ENCODE results near the gene ATP2A2.
"Not testable (repeated sequence)": the region's sequence is repeated elsewhere in the genome, so short reads cannot be mapped to it uniquely, and the experiment has no call there.

Gene ATP2A2

DNA sequence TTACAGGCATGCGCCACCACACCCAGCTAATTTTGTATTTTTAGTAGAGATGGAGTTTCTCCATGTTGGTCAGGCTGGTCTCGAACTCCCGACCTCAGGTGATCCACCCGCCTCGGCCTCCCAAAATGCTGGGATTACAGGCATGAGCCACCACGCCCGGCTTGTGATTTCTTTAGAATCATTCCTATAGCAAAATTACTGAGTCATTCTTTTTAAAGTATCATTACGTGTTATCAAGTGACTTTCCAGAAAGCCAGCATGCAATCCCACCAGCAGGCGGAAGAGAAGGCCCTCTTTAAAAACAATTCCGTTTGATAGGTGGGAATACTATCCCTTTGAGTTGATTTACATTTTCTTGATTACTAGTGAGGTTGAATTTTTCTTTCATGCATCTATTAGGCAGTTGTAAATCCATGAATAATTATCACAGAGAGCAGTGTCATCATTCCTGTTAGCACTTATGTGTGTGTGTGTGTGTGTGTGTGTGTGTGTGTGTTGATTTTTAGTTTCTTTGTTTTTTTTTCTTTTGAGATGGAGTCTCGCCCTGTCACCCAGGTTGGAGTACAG lies 25.1 kb upstream of the ATP2A2 start:
- H3K4me3 ChIP-seq (ENCODE audit: low read depth, low read length); DNase-seq (ENCODE audit: low read depth); in situ Hi-C loops (cut with HindIII; ENCODE audit: low sequenced_read_pairs): not testable (repeated sequence)
- TF ChIP-seq CTCF (IDR thresholded peaks at IDR 0.05; ENCODE audit: low read depth, low read length, missing control alignments): peak; percentile 3

- no peak overlapping the region for H3K4me3 ChIP-seq (ENCODE audit: low read depth, low read length)
- TF ChIP-seq CTCF (IDR thresholded peaks at IDR 0.05; ENCODE audit: low read depth, low read length, missing control alignments): no peak
- in situ Hi-C loops (cut with HindIII; ENCODE audit: low sequenced_read_pairs): no loop called here
- DNase-seq (ENCODE audit: low read depth): no peak
Measured at GRCh38 chr12:110256780-110257431, 24.1 kb upstream of the ATP2A2 start.

DNA sequence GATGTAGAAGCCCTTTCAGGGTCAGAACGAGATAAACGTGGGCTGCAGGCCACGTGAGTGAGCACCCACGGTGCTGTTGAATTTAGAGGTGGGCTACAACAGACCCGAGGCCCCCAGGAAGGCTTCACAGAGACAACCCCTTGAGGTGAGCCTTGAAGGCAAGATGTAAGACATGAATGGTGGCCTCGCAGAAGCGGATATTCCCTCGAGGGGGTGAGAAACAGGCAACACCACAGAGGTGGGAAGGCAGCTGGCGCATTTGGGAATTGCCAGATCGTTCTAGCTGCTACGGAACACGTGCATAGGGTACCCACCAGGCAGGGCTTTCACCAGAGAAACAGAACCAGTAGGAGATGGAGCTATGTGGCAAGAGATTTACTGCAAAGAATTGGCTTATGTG lies 22.6 kb upstream of the ATP2A2 start:
- no peak overlapping the region for H3K4me3 ChIP-seq (ENCODE audit: low read depth, low read length)

DNA sequence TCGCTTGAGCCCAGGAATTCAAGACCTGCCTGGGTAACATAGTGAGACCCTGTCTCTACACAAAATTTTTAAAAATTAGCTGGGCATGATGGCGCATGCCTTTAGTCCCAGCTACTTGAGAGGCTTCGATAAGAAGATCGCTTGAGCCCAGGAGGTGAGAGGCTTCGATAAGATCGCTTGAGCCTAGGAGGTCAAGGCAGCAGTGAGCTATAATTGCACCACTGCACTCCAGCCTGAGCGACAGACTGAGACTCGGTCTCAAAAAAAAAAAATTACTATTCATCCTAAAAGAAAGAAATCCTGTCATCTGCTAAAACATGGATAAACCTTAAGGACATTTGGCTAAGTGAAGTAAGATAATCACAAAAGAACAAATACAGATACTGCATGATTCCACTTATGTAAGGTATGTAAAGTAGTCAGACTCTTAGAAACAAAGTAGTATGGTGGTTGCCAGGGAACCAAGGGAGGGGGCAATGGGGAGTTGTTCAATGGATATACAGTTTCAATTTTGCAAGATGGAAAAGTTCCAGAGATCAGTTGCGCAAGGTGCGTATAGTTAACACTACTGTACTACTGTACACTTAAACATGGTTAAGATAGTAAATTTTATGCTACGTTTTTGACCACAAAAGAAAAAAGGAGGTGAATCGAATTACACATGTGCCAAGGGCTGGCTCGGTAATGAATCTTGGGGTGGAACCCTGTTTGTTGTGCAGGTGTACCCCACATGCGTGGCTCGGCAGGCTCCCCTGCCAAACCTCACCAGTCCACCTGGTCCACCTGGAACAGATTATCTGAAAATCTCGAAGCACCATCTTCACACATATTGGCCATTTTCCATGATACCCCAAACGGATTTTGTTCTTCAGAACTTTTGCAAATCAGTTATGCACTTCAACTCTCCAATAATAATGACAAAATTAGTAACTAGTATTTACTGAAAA lies 18.3 kb upstream of the ATP2A2 start:
- no peak for TF ChIP-seq CTCF (IDR thresholded peaks at IDR 0.05; ENCODE audit: low read depth, low read length, missing control alignments)
- DNase-seq (ENCODE audit: low read depth): no peak
- in situ Hi-C loops (cut with HindIII; ENCODE audit: low sequenced_read_pairs): no loop called here
- H3K4me3 ChIP-seq (ENCODE audit: low read depth, low read length): no peak overlapping the region

More for the DNA sequence above, 22.6 kb upstream of the ATP2A2 start:
- DNase-seq (ENCODE audit: low read depth): no peak
- TF ChIP-seq CTCF (IDR thresholded peaks at IDR 0.05; ENCODE audit: low read depth, low read length, missing control alignments): no peak
- in situ Hi-C loops (cut with HindIII; ENCODE audit: low sequenced_read_pairs): no loop called here

- no peak for TF ChIP-seq CTCF (IDR thresholded peaks at IDR 0.05; ENCODE audit: low read depth, low read length, missing control alignments)
- in situ Hi-C loops (cut with HindIII; ENCODE audit: low sequenced_read_pairs): loop anchor here (5.0 kb wide), 1 partner anchor 54 kb away; no protein-coding TSS in a partner anchor
- H3K4me3 ChIP-seq (ENCODE audit: low read depth, low read length): no peak overlapping the region
- DNase-seq (ENCODE audit: low read depth): no peak
Measured at GRCh38 chr12:110266381-110266960, 14.6 kb upstream of the ATP2A2 start.

- peak; percentile 68 for DNase-seq (ENCODE audit: low read depth)
- TF ChIP-seq CTCF (IDR thresholded peaks at IDR 0.05; ENCODE audit: low read depth, low read length, missing control alignments): no peak
- in situ Hi-C loops (cut with HindIII; ENCODE audit: low sequenced_read_pairs): loop anchor here (5.0 kb wide), 1 partner anchor 55 kb away; no protein-coding TSS in a partner anchor
- no peak overlapping the region for H3K4me3 ChIP-seq (ENCODE audit: low read depth, low read length)
Measured at GRCh38 chr12:110266980-110267620, 13.9 kb upstream of the ATP2A2 start.

Data from astrocyte of the cerebellum (primary cell).